ENCODE measurements around the gene CR1L.
"Not testable (repeated sequence)": the region's sequence is repeated elsewhere in the genome, so short reads cannot be mapped to it uniquely, and the experiment has no call there.

DNA sequence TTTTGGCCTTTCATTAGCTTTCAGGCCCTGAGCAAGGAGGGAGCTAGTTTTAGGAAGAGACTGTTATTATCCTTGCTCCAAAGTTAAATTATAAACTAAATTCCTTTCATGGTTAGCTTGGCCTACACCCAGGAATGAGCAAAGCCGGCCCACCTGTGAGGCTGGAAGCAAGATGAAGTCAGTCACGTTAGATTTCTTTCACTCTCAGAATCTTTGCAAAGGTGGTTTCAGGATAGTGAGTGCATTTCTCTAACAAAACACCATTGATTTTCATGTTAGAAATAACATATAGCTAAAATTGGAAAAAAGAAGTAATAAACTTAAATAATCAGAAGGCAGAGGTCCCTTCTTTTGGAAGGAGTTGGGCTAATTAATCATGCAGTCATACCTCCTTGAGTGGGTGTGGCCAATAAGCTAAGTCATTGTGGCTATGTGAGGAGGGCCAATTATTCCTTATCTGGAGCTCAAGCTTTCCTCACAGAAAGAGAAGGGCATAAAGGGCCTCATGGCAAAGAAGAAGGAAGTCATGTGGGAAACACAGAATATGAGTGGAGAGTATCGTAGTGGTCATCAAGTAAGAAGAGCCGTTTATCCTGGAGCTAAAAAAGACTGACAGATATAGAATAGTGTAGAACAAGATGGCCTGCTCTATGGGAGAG, 83.4 kb downstream of the CR1L start:
- not testable (repeated sequence) for TF ChIP-seq TRIM28 (IDR thresholded peaks at IDR 0.05; ENCODE audit: borderline replicate concordance, low read length); ZNF274 (IDR thresholded peaks at IDR 0.05; ENCODE audit: low read length); ZNF274 (tag by site-specific recombination; IDR thresholded peaks at IDR 0.05; ENCODE audit: borderline replicate concordance)
